A549 (cell line): Measurements from ENCODE around the gene ZNF536. TPM values are rescaled to one million over a fixed set of nuclear protein-coding genes. Genes with fewer than 3 reads are reported as not detected.

Experiments used
- ATAC-seq, 2 experiments: fragments of 200-7000 bp in 1 of 2; fragments of >200 bp in 1 of 2; cut with Nextera tagmentation in 1 of 2; cut with Tn5 transposase in 1 of 2; 3 replicates each; pipeline versions ENCODE4 v1.8.0 to v1.9.1; 2018 to 2020; ENCODE audit warnings: mild to moderate bottlenecking in 1 of 2, moderate library complexity in 1 of 2
- CTCF ChIA-PET: fragments of 300-600 bp; sonication (Branson Sonifier 250); formaldehyde crosslinking; extraction: SDS; loops from one replicate; lab custom pipeline; 2021; ENCODE audit warnings: antibody characterized with exemption, inconsistent platforms; lab: Yijun Ruan, JAX
- POLR2A ChIA-PET: fragments of 350-600 bp; formaldehyde crosslinking; extraction: SDS; loops from one replicate; lab custom pipeline; 2021; ENCODE audit warnings: antibody characterized with exemption, inconsistent platforms; lab: Yijun Ruan, JAX
- DNase-seq, 2 experiments: peaks; one replicate each; pipeline versions ENCODE4 v3.0.0 to v3.0.0-alpha.2; 2011 to 2016; ENCODE audit warnings: low read depth in 1 of 2, low spot score in 1 of 2
- FAIRE-seq: peaks from 2 replicates; lab custom pipeline; 2011; peaks lifted over from hg19 to GRCh38; lab: Jason Lieb, UNC
- H3K27ac ChIP-seq, 2 experiments: fragments of >200 bp; sonication (Bioruptor Twin); formaldehyde crosslinking; 3 replicates each; pipeline ENCODE4 v1.5.1; 2016 to 2017
- H3K4me1 ChIP-seq: fragments of >200 bp; sonication (Bioruptor Twin); formaldehyde crosslinking; 3 replicates; pipeline ENCODE4 v1.6.1; 2016
- H3K4me2 ChIP-seq: fragments of >200 bp; sonication (Bioruptor Twin); formaldehyde crosslinking; 3 replicates; pipeline ENCODE4 v1.6.1; 2016
- H3K4me3 ChIP-seq: fragments of >200 bp; sonication (Bioruptor Twin); formaldehyde crosslinking; 3 replicates; pipeline ENCODE4 v1.5.1; 2016
- H3K9me3 ChIP-seq: fragments of >200 bp; sonication (Bioruptor Twin); formaldehyde crosslinking; 3 replicates; pipeline ENCODE4 v1.6.1; 2016
- BHLHE40 ChIP-seq: IDR thresholded peaks from 2 replicates; pipeline ENCODE4 v1.6.1; 2012; ENCODE audit warnings: low read depth, low read length, inconsistent platforms
- CBX2 ChIP-seq: fragments of 200-600 bp; sonication (generic); IDR thresholded peaks from 2 replicates; pipeline ENCODE4 v1.6.1; 2016; ENCODE audit warnings: low read depth, mild to moderate bottlenecking, borderline replicate concordance
- CBX8 ChIP-seq: fragments of 200-600 bp; sonication (generic); IDR thresholded peaks from 2 replicates; pipeline ENCODE4 v1.6.1; 2016
- EHF ChIP-seq: fragments of 250-450 bp; sonication (Bioruptor Pico); IDR thresholded peaks from 2 replicates; pipeline ENCODE4 v1.5.0; 2020; ENCODE audit warnings: mild to moderate bottlenecking
- EHMT2 ChIP-seq: fragments of 200-600 bp; sonication (generic); IDR thresholded peaks from 2 replicates; pipeline ENCODE4 v1.6.1; 2016; ENCODE audit warnings: antibody characterized with exemption, low read depth, mild to moderate bottlenecking, moderate library complexity
- GATA3 ChIP-seq: IDR thresholded peaks from 2 replicates; pipeline ENCODE4 v1.6.1; 2012; ENCODE audit warnings: borderline replicate concordance
- HEYL ChIP-seq: fragments of 250-450 bp; sonication (Bioruptor Pico); IDR thresholded peaks from 2 replicates; pipeline ENCODE4 v1.8.0; 2021; ENCODE audit warnings: mild to moderate bottlenecking, moderate library complexity
- HOXB13 ChIP-seq: fragments of 250-450 bp; sonication (Bioruptor Pico); IDR thresholded peaks from 2 replicates; pipeline ENCODE4 v1.5.0; 2020; ENCODE audit warnings: low read depth, mild to moderate bottlenecking, moderate library complexity
- MAFK ChIP-seq: fragments of 450-650 bp; IDR thresholded peaks from 2 replicates; pipeline ENCODE4 v1.6.1; 2014; ENCODE audit not compliant: partially characterized antibody
- RCOR1 ChIP-seq: fragments of 150-350 bp; IDR thresholded peaks from 2 replicates; pipeline ENCODE4 v1.6.1; 2014; ENCODE audit warnings: antibody characterized with exemption, low read length, low read depth
- RFX5 ChIP-seq: fragments of 450-650 bp; IDR thresholded peaks from 2 replicates; pipeline ENCODE4 v1.7.1; 2014; ENCODE audit warnings: antibody characterized with exemption, mild to moderate bottlenecking, moderate library complexity
- RNF2 ChIP-seq: fragments of 200-600 bp; sonication (generic); IDR thresholded peaks from 2 replicates; pipeline ENCODE4 v1.6.1; 2016; ENCODE audit warnings: low read depth, mild to moderate bottlenecking, antibody characterized with exemption, moderate library complexity, borderline replicate concordance
- ZC3H11A ChIP-seq: fragments of 450-650 bp; IDR thresholded peaks from 2 replicates; pipeline ENCODE4 v1.6.1; 2014; ENCODE audit warnings: antibody characterized with exemption, mild to moderate bottlenecking
- ZFP36 ChIP-seq: fragments of 450-650 bp; IDR thresholded peaks from 2 replicates; pipeline ENCODE4 v1.6.1; 2014; ENCODE audit warnings: borderline replicate concordance; ENCODE audit not compliant: partially characterized antibody
- WGBS: methylation state at CpG from one replicate; pipeline ENCODE4 v1.1.6; 2017; ENCODE audit errors: missing lambda C conversion rate; 5-methylcytosine and 5-hydroxymethylcytosine counted together
- polyA plus RNA-seq, 4 experiments: library from polyadenylated mRNA; depleted of rRNA in 3 of 4; stranded (reverse); fragments of >200 nt; fragmentation: RNase III in 1 of 4; extraction: RNeasy Plus Mini Kit Qiagen cat#74134 plus additional on column Dnase treatment in 1 of 4; gene quantifications; 2 replicates in 3 of 4; 3 replicates in 1 of 4; pipeline ENCODE4 v1.2.3, GENCODE V29; 2011 to 2017
- TF ChIP-seq, protein P1 (sequence below): fragments of 250-450 bp; sonication (Bioruptor Pico); IDR thresholded peaks from 2 replicates; pipeline ENCODE4 v1.5.0; 2020; ENCODE audit warnings: low read depth, mild to moderate bottlenecking, moderate library complexity
- TF ChIP-seq, protein P2 (sequence below): IDR thresholded peaks from 2 replicates; pipeline ENCODE4 v1.6.1; 2012; ENCODE audit warnings: low read depth, borderline replicate concordance

ZNF536 gene
- polyA plus RNA-seq, 2 of the 4 experiments (the other 2 are of a cell fraction) = not detected

DNA sequence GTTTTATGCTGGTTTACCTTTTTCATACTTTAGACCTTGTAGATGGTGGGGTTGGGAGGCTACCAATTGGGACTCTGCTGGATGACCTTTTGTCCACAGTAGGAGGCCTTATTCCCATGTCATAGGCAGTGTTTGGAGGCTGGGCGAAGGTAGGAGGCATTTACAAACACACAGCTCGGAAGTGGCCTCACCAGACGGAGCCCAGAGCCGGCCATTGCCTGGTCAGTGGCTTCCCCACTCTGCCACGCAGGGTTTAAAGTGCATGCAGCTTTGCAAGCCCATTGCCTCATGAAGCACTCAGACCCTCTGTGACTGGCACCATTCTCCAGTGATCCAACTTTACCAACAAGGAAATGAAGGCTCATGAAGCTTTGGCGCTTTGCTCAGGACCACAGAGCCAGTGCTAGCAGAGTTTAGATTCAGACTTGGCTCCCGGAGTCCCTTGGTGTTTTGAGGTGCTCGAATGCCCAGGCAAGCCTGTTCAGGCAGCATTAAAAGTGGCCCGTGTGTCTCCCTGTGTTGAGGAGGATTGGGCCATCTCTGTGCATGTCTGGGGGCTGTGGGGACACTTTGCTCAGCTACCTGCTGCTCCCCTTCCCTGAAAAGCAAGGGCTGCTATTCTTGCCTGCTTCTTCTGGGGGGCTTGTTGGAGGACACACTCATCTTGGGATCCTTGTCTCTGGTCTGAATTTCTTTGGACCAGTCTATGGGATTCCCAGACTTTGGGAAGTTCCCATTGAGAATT is 148.7 kb downstream of the ZNF536 start:
- H3K4me1 ChIP-seq = no peaks in the 10 kb centered on the region
- ATAC-seq (no peak), FAIRE-seq (no peak), DNase-seq (no peak)
- ChIA-PET CTCF (interaction anchor here (0.6 to 1.5 kb wide), 3 partner anchors 11 to 146 kb away, joined by 3 to 4 read pairs (median 4); no protein-coding TSS in a partner anchor), POLR2A (no interaction called here)
- 6% methylated on average over 9 of the region's 9 CpGs for WGBS
- H3K4me2 ChIP-seq = no peak overlapping the region
- TF ChIP-seq GATA3 (no peak), RFX5 (no peak), CBX2 (no peak), CBX8 (no peak), EHF (no peak), MAFK (no peak), EHMT2 (no peak), RCOR1 (no peak), ZFP36 (no peak), HOXB13 (CRISPR knock-in tag) (no peak)
- H3K4me3 ChIP-seq = no peak overlapping the region
- no peaks in the 10 kb centered on the region for H3K9me3 ChIP-seq
- H3K27ac ChIP-seq = no peak overlapping the region

DNA sequence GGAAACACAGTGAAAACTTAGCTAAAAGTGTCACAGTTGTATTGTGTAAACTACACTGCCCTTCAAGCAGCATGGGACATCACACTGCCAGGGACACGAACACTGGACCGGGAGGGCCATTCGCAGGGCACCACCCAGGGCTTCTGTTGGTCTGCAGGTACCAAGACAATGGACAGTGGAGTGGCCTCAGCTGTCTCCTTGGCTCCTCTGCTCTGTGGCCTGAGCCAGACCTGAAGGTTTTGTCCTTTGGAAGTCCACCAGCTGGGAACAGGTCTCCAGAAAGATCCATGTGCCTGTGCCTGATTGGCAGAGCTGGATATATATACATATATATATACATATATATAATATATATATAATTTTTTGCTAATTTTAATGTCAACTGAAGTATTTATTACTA is 149.8 kb downstream of the ZNF536 start:
- FAIRE-seq (no peak), ATAC-seq (no peak), DNase-seq (no peak)
- no peaks in the 10 kb centered on the region for H3K4me1 ChIP-seq
- POLR2A ChIA-PET = no interaction called here
- H3K27ac ChIP-seq = no peak overlapping the region
- no peaks in the 10 kb centered on the region for H3K9me3 ChIP-seq
- H3K4me2 ChIP-seq = no peak overlapping the region
- no peak overlapping the region for H3K4me3 ChIP-seq
- TF ChIP-seq HEYL (no peak), HOXB13 (CRISPR knock-in tag) (no peak), ZC3H11A (no peak), MAFK (no peak)
- TF ChIP-seq, protein P1, sequence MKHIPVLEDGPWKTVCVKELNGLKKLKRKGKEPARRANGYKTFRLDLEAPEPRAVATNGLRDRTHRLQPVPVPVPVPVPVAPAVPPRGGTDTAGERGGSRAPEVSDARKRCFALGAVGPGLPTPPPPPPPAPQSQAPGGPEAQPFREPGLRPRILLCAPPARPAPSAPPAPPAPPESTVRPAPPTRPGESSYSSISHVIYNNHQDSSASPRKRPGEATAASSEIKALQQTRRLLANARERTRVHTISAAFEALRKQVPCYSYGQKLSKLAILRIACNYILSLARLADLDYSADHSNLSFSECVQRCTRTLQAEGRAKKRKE (CRISPR knock-in tag) = no peak
- CTCF ChIA-PET = interaction anchor here (0.6 to 1.7 kb wide), 5 partner anchors 12 to 145 kb away, joined by 3 to 4 read pairs (median 3); no protein-coding TSS in a partner anchor
- 7% methylated on average over 3 of the region's 3 CpGs for WGBS

DNA sequence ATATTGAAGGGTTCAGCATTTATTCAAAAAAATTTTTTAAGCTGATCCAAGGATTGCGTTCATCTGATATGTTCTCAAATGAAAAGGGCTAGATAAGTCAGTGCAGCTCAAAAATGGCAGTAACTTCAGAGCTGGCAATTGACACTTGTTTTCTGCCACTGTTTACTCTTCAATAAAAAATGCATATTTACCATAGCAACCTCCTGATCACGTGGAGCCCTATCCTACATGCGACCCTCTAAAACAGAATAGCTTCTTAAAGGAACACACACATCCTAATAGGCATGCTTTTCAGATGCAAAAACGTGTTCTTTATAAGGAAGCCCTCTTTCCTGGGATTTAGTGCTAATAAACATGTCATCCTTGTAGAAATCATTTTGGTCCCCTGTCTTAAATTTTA is 150.2 kb downstream of the ZNF536 start:
- H3K4me2 ChIP-seq = no peak overlapping the region
- DNase-seq (no peak), ATAC-seq (no peak), FAIRE-seq (no peak)
- H3K9me3 ChIP-seq = no peaks in the 10 kb centered on the region
- no peak overlapping the region for H3K4me3 ChIP-seq
- TF ChIP-seq, protein P2, sequence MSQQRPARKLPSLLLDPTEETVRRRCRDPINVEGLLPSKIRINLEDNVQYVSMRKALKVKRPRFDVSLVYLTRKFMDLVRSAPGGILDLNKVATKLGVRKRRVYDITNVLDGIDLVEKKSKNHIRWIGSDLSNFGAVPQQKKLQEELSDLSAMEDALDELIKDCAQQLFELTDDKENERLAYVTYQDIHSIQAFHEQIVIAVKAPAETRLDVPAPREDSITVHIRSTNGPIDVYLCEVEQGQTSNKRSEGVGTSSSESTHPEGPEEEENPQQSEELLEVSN = no peak
- no peak overlapping the region for H3K27ac ChIP-seq
- WGBS = 4% methylated on average over 4 of the region's 4 CpGs
- no peaks in the 10 kb centered on the region for H3K4me1 ChIP-seq
- CTCF ChIA-PET = interaction anchor here (1.3 to 1.7 kb wide), 4 partner anchors 13 to 59 kb away, joined by 3 to 4 read pairs (median 4); no protein-coding TSS in a partner anchor
- POLR2A ChIA-PET = no interaction called here

DNA sequence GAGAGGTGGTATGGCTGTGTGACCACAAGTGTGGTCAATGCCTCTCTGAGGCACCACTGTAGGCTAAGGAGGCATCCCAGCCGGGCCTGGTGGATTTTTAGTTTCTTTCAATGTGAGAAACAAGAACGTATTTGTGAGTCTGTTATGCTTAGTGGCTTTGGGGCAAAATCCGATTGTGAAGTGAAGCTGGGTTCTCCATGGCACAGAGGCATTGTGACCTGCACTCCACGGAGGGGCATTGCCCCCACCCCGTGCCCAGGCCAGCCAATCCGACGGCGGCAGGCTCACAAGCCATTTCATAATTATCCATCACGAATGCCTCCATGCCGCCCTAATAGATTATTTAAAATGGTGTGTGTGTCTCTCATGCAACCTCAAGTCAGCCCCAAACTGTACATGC is 151.6 kb downstream of the ZNF536 start:
- CTCF ChIA-PET = interaction anchor here (0.7 kb wide), 1 partner anchor 10 kb away, joined by 3 read pairs; no protein-coding TSS in a partner anchor
- no peak for FAIRE-seq
- WGBS = 9% methylated on average over 10 of the region's 10 CpGs

More for the DNA sequence above, 151.6 kb downstream of the ZNF536 start:
- no peak for ATAC-seq
- H3K4me3 ChIP-seq = no peak overlapping the region
- TF ChIP-seq BHLHE40 (no peak), RNF2 (no peak)
- DNase-seq = no peak
- H3K27ac ChIP-seq = no peak overlapping the region
- no peaks in the 10 kb centered on the region for H3K4me1 ChIP-seq
- no peak overlapping the region for H3K4me2 ChIP-seq
- POLR2A ChIA-PET = no interaction called here
- no peaks in the 10 kb centered on the region for H3K9me3 ChIP-seq
